Keratinocyte (primary cell): ENCODE data around the gene GTF3C5.

Source experiments
- EZH2 ChIP-seq: IDR thresholded peaks from one replicate; pipeline ENCODE4 v1.6.1; 2012; ENCODE audit warnings: inconsistent platforms, mild to moderate bottlenecking, low read length, moderate library complexity
- TF ChIP-seq, protein P1 (sequence below), 3 experiments: IDR thresholded peaks in 1 of 3; conservative IDR thresholded peaks in 1 of 3; optimal IDR thresholded peaks in 1 of 3; 2 replicates in 2 of 3; 3 replicates in 1 of 3; pipeline versions ENCODE3 to v1.5.1; 2011; ENCODE audit warnings: low read length in 3 of 3, mild to moderate bottlenecking in 3 of 3, moderate library complexity in 2 of 3, control low read depth in 1 of 3, inconsistent platforms in 1 of 3; ENCODE audit not compliant: insufficient read depth in 2 of 3; ENCODE audit errors: extremely low read depth in 1 of 3

DNA sequence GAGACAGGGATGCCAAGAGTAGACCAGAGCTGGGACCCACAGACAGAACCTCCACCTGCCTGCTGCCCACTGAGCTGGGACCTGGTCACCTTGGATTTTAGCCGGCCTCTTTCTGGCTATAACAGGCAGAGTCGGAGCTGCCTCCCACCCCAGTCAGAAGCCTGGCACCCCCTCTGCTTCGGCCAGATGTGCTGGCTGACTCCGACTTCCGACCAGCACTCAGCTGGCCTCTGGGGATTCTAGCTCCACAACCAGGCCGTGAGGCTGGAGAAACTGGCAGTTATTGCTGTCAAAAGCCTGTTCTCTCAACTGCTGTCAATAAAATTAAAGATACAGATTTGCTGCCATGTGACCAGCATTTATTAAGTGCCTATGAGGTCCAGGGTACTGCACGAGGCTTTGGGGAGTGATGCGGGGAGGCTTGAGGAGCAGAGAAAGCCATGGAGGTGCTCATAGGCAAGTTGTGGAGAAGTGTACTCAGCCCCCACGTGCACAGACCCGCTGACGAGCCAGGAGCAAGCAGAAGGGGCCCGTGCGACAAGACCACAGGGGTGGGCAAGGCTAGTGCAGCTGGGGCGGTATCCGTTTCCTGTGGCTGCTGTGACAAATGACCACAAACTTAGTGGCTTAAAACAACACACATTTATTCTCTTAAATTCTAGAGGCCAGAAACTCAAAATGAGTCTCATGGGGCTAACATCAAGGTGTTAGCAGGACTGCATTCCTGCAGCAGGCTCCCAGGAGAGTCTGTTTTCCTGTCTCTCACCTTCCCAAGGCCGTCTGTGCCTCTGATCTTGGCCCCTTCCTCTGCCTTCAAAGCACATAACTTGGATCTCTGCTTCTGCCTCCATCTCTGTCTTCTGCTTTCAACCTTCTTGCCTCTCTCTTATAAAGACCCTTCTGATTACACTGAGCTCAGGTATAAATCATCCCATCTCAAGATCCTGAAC lies 39.2 kb upstream of the GTF3C5 start:
- no peak for TF ChIP-seq EZH2
- TF ChIP-seq, protein P1, sequence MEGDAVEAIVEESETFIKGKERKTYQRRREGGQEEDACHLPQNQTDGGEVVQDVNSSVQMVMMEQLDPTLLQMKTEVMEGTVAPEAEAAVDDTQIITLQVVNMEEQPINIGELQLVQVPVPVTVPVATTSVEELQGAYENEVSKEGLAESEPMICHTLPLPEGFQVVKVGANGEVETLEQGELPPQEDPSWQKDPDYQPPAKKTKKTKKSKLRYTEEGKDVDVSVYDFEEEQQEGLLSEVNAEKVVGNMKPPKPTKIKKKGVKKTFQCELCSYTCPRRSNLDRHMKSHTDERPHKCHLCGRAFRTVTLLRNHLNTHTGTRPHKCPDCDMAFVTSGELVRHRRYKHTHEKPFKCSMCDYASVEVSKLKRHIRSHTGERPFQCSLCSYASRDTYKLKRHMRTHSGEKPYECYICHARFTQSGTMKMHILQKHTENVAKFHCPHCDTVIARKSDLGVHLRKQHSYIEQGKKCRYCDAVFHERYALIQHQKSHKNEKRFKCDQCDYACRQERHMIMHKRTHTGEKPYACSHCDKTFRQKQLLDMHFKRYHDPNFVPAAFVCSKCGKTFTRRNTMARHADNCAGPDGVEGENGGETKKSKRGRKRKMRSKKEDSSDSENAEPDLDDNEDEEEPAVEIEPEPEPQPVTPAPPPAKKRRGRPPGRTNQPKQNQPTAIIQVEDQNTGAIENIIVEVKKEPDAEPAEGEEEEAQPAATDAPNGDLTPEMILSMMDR (optimal IDR thresholded peaks at IDR 0.05 in 1 of 3, IDR thresholded peaks at IDR 0.05 in 1 of 3, conservative IDR thresholded peaks at IDR 0.05 in 1 of 3; ENCODE audit: extremely low read depth in 1 of 3, insufficient read depth in 2 of 3, low read length in 3 of 3) = no peak
